Endometrium (tissue), 2 donors: ENCODE results near the gene LEKR1.
"Not testable (repeated sequence)": the region's sequence is repeated elsewhere in the genome, so short reads cannot be mapped to it uniquely, and the experiment has no call there.

Source experiments
- FAIRE-seq: peaks from 2 replicates; lab custom pipeline; 2012; peaks lifted over from hg19 to GRCh38; lab: Jason Lieb, UNC
- donor health status: control.
- donor health status: control.

LEKR1 gene

GRCh38 chr3:156837115-156837514, 11.0 kb downstream of the LEKR1 start:
- no peak for FAIRE-seq

- no peak for FAIRE-seq
Measured at GRCh38 chr3:156838035-156838434, 11.9 kb downstream of the LEKR1 start.

- FAIRE-seq, result no peak
Measured at GRCh38 chr3:156840826-156841689, 14.9 kb downstream of the LEKR1 start.

GRCh38 chr3:156843071-156843808, 17.1 kb downstream of the LEKR1 start:
- peak; percentile 60 for FAIRE-seq

- no peak for FAIRE-seq
Measured at GRCh38 chr3:156847752-156848448, 21.7 kb downstream of the LEKR1 start.

GRCh38 chr3:156859578-156859977, 33.4 kb downstream of the LEKR1 start:
- no peak for FAIRE-seq

- no peak for FAIRE-seq
Measured at GRCh38 chr3:156860873-156861272, 34.7 kb downstream of the LEKR1 start.

- no peak for FAIRE-seq
Measured at GRCh38 chr3:156862338-156862737, 36.2 kb downstream of the LEKR1 start.

- no peak for FAIRE-seq
Measured at GRCh38 chr3:156865732-156866131, 39.6 kb downstream of the LEKR1 start.

GRCh38 chr3:156867174-156867573, 41.0 kb downstream of the LEKR1 start:
- no peak for FAIRE-seq

GRCh38 chr3:156867920-156868319, 41.8 kb downstream of the LEKR1 start:
- no peak for FAIRE-seq

- FAIRE-seq, result no peak
Measured at GRCh38 chr3:156873906-156874305, 47.8 kb downstream of the LEKR1 start.

GRCh38 chr3:156879491-156879890, 53.3 kb downstream of the LEKR1 start:
- FAIRE-seq, result not testable (repeated sequence)

GRCh38 chr3:156885761-156886160, 59.6 kb downstream of the LEKR1 start:
- FAIRE-seq, result no peak

- no peak for FAIRE-seq
Measured at GRCh38 chr3:156888176-156888575, 62.0 kb downstream of the LEKR1 start.

GRCh38 chr3:156888576-156888975, 62.4 kb downstream of the LEKR1 start:
- no peak for FAIRE-seq

GRCh38 chr3:156892701-156893100, 66.5 kb downstream of the LEKR1 start:
- FAIRE-seq, result no peak

- FAIRE-seq, result not testable (repeated sequence)
Measured at GRCh38 chr3:156895374-156895773, 69.2 kb downstream of the LEKR1 start.

- FAIRE-seq, result not testable (repeated sequence)
Measured at GRCh38 chr3:156897851-156898250, 71.7 kb downstream of the LEKR1 start.

GRCh38 chr3:156898296-156898880, 72.2 kb downstream of the LEKR1 start:
- no peak for FAIRE-seq

- no peak for FAIRE-seq
Measured at GRCh38 chr3:156899951-156900350, 73.8 kb downstream of the LEKR1 start.

- no peak for FAIRE-seq
Measured at GRCh38 chr3:156902916-156903315, 76.8 kb downstream of the LEKR1 start.
